ENCODE measurements around the gene SKOR2. TPM values are rescaled to one million over a fixed set of nuclear protein-coding genes. Genes with fewer than 3 reads are reported as not detected.
A peak's percentile ranks its signal among the peaks of the same experiment; 100 is the strongest.

The SKOR2 gene, protein sequence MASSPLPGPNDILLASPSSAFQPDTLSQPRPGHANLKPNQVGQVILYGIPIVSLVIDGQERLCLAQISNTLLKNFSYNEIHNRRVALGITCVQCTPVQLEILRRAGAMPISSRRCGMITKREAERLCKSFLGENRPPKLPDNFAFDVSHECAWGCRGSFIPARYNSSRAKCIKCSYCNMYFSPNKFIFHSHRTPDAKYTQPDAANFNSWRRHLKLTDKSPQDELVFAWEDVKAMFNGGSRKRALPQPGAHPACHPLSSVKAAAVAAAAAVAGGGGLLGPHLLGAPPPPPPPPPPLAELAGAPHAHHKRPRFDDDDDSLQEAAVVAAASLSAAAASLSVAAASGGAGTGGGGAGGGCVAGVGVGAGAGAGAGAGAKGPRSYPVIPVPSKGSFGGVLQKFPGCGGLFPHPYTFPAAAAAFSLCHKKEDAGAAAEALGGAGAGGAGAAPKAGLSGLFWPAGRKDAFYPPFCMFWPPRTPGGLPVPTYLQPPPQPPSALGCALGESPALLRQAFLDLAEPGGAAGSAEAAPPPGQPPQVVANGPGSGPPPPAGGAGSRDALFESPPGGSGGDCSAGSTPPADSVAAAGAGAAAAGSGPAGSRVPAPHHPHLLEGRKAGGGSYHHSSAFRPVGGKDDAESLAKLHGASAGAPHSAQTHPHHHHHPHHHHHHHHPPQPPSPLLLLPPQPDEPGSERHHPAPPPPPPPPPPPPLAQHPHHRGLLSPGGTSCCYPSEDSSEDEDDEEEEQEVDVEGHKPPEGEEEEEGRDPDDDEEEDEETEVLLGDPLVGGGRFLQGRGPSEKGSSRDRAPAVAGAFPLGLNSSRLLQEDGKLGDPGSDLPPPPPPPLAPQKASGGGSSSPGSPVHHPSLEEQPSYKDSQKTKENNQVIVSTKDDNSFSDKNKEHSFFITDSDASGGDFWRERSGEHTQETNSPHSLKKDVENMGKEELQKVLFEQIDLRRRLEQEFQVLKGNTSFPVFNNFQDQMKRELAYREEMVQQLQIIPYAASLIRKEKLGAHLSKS
- 0.04 TPM for polyA plus RNA-seq (2013, experiment 1 of 2)
- polyA plus RNA-seq (2013, experiment 2 of 2), result 0.06 TPM

- Histone ChIP-seq H3K23ac (ENCODE audit: low read length) (no peak within 1 kb of the TSS), H3K9ac (ENCODE audit: low read length) (no peak within 1 kb of the TSS), H4K5ac (ENCODE audit: low read length) (no peak within 1 kb of the TSS), H3K56ac (ENCODE audit: low read length) (peak within 1 kb of the TSS; percentile 25), H3K4me2 (ENCODE audit: low read length) (peak within 1 kb of the TSS; percentile 27), H2BK120ac (ENCODE audit: low read depth, low read length) (no peak within 1 kb of the TSS), H2BK5ac (ENCODE audit: low read length) (no peak within 1 kb of the TSS), H3K4ac (ENCODE audit: low read depth, low read length) (no peak within 1 kb of the TSS), H3K79me2 (ENCODE audit: control insufficient read depth, insufficient read depth, low read length) (no peaks in the 10 kb centered on the region), H3K4me1 (ENCODE audit: control insufficient read depth, low read depth, low read length) (no peaks in the 10 kb centered on the region), H2BK15ac (replicated peaks; ENCODE audit: low read depth) (no peak within 1 kb of the TSS), H3K36me3 (ENCODE audit: control insufficient read depth, insufficient read depth, low read length) (no peaks in the 10 kb centered on the region), H3K79me1 (ENCODE audit: low read length) (no peaks in the 10 kb centered on the region), H4K8ac (ENCODE audit: low read depth, low read length) (no peak within 1 kb of the TSS), H3K18ac (ENCODE audit: low read length) (no peak within 1 kb of the TSS), H3K27ac (ENCODE audit: low read depth, low read length) (no peak within 1 kb of the TSS), H3K27me3 (ENCODE audit: insufficient read depth, low read length, poor library complexity) (peaks cover 89% of the 10 kb centered on the region), H3K4me3 (ENCODE audit: low read length) (peak within 1 kb of the TSS; percentile 11), H2AK5ac (ENCODE audit: low read length) (no peak within 1 kb of the TSS)
- DNase-seq, result peak; percentile 60
- WGBS (ENCODE audit: extremely low coverage, insufficient coverage, low lambda C conversion rate), result no CpG with 5 or more reads among the region's 55 CpGs
These were observed at the start of gene SKOR2 for GRCh38 chr18:47251289-47252120. Gene SKOR2 (minus strand): TSS chr18:47251660. CDS start chr18:47249183, 2,477 bp downstream.

DNA sequence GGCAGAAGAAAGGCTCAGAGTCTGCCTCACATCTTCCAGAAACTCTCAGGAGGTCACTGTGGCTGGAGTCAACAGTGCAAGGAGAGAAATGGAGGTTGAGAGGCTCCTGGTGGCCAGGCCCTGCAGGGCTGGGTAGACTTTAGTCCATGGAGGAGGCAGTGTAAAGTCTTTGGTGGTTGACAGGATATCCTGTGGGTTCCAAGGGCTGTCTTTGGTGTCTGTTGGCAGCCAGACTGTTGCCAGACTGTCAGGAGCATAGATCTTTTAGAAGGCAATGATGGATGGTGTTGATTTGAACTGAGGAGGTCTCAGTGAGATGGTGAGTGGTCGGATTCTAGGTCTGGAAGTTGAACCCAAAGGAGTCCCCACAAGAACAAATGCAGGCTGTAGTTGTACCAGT lies 45.0 kb upstream of the SKOR2 start:
- no peak overlapping the region for H2BK5ac ChIP-seq (ENCODE audit: low read length)
- H2BK15ac ChIP-seq (replicated peaks; ENCODE audit: low read depth), result no peak overlapping the region
- H2BK120ac ChIP-seq (ENCODE audit: low read depth, low read length), result no peak overlapping the region
- no peak overlapping the region for H4K5ac ChIP-seq (ENCODE audit: low read length)
- H3K4me2 ChIP-seq (ENCODE audit: low read length), result no peak overlapping the region
- H3K79me1 ChIP-seq (ENCODE audit: low read length), result no peaks in the 10 kb centered on the region
- WGBS (ENCODE audit: extremely low coverage, insufficient coverage, low lambda C conversion rate), result no CpG with 5 or more reads among the region's 1 CpG
- H3K9ac ChIP-seq (ENCODE audit: low read length), result no peak overlapping the region
- H3K4ac ChIP-seq (ENCODE audit: low read depth, low read length), result no peak overlapping the region
- no peak overlapping the region for H3K27ac ChIP-seq (ENCODE audit: low read depth, low read length)
- H2AK5ac ChIP-seq (ENCODE audit: low read length), result no peak overlapping the region
- H3K79me2 ChIP-seq (ENCODE audit: control insufficient read depth, insufficient read depth, low read length), result no peaks in the 10 kb centered on the region
- H3K56ac ChIP-seq (ENCODE audit: low read length), result no peak overlapping the region
- no peaks in the 10 kb centered on the region for H3K36me3 ChIP-seq (ENCODE audit: control insufficient read depth, insufficient read depth, low read length)
- no peaks in the 10 kb centered on the region for H3K4me1 ChIP-seq (ENCODE audit: control insufficient read depth, low read depth, low read length)
- H3K27me3 ChIP-seq (ENCODE audit: insufficient read depth, low read length, poor library complexity), result no peaks in the 10 kb centered on the region
- no peak overlapping the region for H4K8ac ChIP-seq (ENCODE audit: low read depth, low read length)
- H3K4me3 ChIP-seq (ENCODE audit: low read length), result no peak overlapping the region
- DNase-seq, result no peak
- H3K18ac ChIP-seq (ENCODE audit: low read length), result no peak overlapping the region
- no peak overlapping the region for H3K23ac ChIP-seq (ENCODE audit: low read length)

DNA sequence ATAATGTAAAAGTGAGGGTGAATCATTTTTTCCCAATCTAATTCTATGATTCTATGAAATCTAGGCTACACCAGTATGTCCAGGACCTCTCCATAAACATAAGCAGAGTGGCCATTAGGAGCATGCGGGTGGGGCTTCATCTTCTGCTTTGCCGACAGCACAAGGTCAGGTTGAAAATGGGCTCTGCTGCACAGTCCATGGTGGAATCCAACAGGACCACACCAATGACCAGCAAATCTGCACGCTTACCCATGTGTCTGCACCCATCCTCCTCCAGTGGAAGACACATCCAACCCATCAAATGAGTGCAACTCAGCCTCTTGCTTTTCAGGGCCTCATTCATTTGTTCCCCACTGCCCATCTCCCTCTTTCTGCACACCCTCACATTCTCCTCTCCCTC lies 43.3 kb upstream of the SKOR2 start:
- Histone ChIP-seq H2BK5ac (ENCODE audit: low read length) (no peak overlapping the region), H3K27ac (ENCODE audit: low read depth, low read length) (no peak overlapping the region), H3K36me3 (ENCODE audit: control insufficient read depth, insufficient read depth, low read length) (no peaks in the 10 kb centered on the region), H2AK5ac (ENCODE audit: low read length) (no peak overlapping the region), H3K4me1 (ENCODE audit: control insufficient read depth, low read depth, low read length) (no peaks in the 10 kb centered on the region), H3K79me1 (ENCODE audit: low read length) (no peaks in the 10 kb centered on the region), H3K4ac (ENCODE audit: low read depth, low read length) (no peak overlapping the region), H2BK120ac (ENCODE audit: low read depth, low read length) (no peak overlapping the region), H3K4me3 (ENCODE audit: low read length) (no peak overlapping the region), H3K56ac (ENCODE audit: low read length) (no peak overlapping the region), H3K27me3 (ENCODE audit: insufficient read depth, low read length, poor library complexity) (no peaks in the 10 kb centered on the region), H3K9ac (ENCODE audit: low read length) (no peak overlapping the region), H4K5ac (ENCODE audit: low read length) (no peak overlapping the region), H3K4me2 (ENCODE audit: low read length) (no peak overlapping the region), H3K23ac (ENCODE audit: low read length) (no peak overlapping the region), H3K18ac (ENCODE audit: low read length) (no peak overlapping the region), H3K79me2 (ENCODE audit: control insufficient read depth, insufficient read depth, low read length) (no peaks in the 10 kb centered on the region), H4K8ac (ENCODE audit: low read depth, low read length) (no peak overlapping the region), H2BK15ac (replicated peaks; ENCODE audit: low read depth) (no peak overlapping the region)
- no peak for DNase-seq
- WGBS (ENCODE audit: extremely low coverage, insufficient coverage, low lambda C conversion rate), result no CpG with 5 or more reads among the region's 3 CpGs

- Histone ChIP-seq H3K4me2 (ENCODE audit: low read length) (no peak overlapping the region), H2BK15ac (replicated peaks; ENCODE audit: low read depth) (no peak overlapping the region), H3K18ac (ENCODE audit: low read length) (no peak overlapping the region), H3K4me1 (ENCODE audit: control insufficient read depth, low read depth, low read length) (no peaks in the 10 kb centered on the region), H4K8ac (ENCODE audit: low read depth, low read length) (no peak overlapping the region), H3K36me3 (ENCODE audit: control insufficient read depth, insufficient read depth, low read length) (no peaks in the 10 kb centered on the region), H3K79me1 (ENCODE audit: low read length) (no peaks in the 10 kb centered on the region), H3K4ac (ENCODE audit: low read depth, low read length) (no peak overlapping the region), H3K27me3 (ENCODE audit: insufficient read depth, low read length, poor library complexity) (no peaks in the 10 kb centered on the region), H3K27ac (ENCODE audit: low read depth, low read length) (no peak overlapping the region), H2BK5ac (ENCODE audit: low read length) (no peak overlapping the region), H2BK120ac (ENCODE audit: low read depth, low read length) (no peak overlapping the region), H2AK5ac (ENCODE audit: low read length) (no peak overlapping the region), H4K5ac (ENCODE audit: low read length) (no peak overlapping the region), H3K9ac (ENCODE audit: low read length) (no peak overlapping the region), H3K56ac (ENCODE audit: low read length) (no peak overlapping the region), H3K23ac (ENCODE audit: low read length) (no peak overlapping the region), H3K79me2 (ENCODE audit: control insufficient read depth, insufficient read depth, low read length) (no peaks in the 10 kb centered on the region), H3K4me3 (ENCODE audit: low read length) (no peak overlapping the region)
- DNase-seq, result no peak
These were observed 37.3 kb upstream of the SKOR2 start for GRCh38 chr18:47288741-47289140.

DNA sequence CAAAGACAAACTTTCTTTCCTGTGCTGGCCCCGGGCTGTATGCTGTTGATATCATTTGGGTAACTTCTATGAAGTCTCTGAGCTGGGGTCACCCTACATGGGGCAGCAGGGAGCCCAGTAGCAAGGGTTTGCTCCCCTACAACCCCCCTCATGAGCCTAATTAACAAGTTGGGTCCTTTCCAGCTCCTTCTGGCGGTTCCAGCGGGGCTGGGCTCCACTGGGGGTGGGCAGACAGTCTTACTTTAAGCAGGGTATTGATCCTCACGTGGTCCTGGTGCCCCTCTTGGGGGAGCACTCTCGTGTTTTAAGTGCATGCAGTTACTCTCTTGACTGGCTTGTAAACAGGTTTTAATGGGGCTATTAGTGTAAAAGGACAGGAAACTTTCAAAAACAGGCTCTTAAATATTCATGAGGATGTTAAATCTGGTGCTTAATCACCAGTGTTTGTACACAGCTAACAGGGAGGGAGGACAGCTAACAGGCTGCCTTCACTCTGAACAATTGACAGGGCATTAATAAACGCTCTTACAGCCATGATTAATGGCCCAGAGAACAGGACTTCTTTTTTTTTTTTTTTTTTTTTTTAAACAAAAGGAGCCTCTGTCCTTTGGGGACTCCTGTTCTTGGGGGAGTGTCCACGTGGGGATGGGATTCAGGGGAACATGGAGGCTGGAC lies 36.6 kb upstream of the SKOR2 start:
- Histone ChIP-seq H4K8ac (ENCODE audit: low read depth, low read length) (no peak overlapping the region), H3K36me3 (ENCODE audit: control insufficient read depth, insufficient read depth, low read length) (no peaks in the 10 kb centered on the region), H3K18ac (ENCODE audit: low read length) (no peak overlapping the region), H2BK120ac (ENCODE audit: low read depth, low read length) (no peak overlapping the region), H3K27ac (ENCODE audit: low read depth, low read length) (no peak overlapping the region), H3K23ac (ENCODE audit: low read length) (no peak overlapping the region), H3K79me1 (ENCODE audit: low read length) (no peaks in the 10 kb centered on the region), H3K4ac (ENCODE audit: low read depth, low read length) (no peak overlapping the region), H2BK15ac (replicated peaks; ENCODE audit: low read depth) (no peak overlapping the region), H2AK5ac (ENCODE audit: low read length) (no peak overlapping the region), H3K27me3 (ENCODE audit: insufficient read depth, low read length, poor library complexity) (no peaks in the 10 kb centered on the region), H2BK5ac (ENCODE audit: low read length) (no peak overlapping the region), H3K9ac (ENCODE audit: low read length) (no peak overlapping the region), H3K4me2 (ENCODE audit: low read length) (no peak overlapping the region), H3K4me1 (ENCODE audit: control insufficient read depth, low read depth, low read length) (no peaks in the 10 kb centered on the region), H4K5ac (ENCODE audit: low read length) (no peak overlapping the region), H3K79me2 (ENCODE audit: control insufficient read depth, insufficient read depth, low read length) (no peaks in the 10 kb centered on the region), H3K56ac (ENCODE audit: low read length) (no peak overlapping the region), H3K4me3 (ENCODE audit: low read length) (no peak overlapping the region)
- WGBS (ENCODE audit: extremely low coverage, insufficient coverage, low lambda C conversion rate), result no CpG with 5 or more reads among the region's 7 CpGs
- no peak for DNase-seq
